Measurements from ENCODE around the gene ACOT7.

The ACOT7 gene

DNA sequence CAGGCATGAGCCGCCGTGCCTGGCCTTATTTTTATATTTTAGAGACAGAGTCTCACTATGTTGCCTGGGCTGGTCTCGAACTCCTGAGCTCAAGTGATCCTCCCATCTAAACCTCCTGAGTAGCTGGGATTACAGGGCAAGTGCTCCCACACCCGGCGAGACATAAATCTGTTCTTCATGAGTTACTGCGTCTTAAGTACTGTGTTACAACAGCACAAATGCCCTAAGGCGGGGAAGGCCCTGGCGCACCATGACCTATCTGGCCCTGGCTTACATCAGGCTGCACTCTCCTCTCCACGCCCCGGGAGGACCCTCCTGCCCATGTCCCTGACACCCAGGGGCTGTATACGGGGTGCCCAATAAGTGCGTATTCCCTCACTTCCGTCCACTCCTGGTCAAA lies 136.9 kb downstream of the ACOT7 start:
- in situ Hi-C loops (cut with HindIII; ENCODE audit: low sequenced_read_pairs), result no loop called here

DNA sequence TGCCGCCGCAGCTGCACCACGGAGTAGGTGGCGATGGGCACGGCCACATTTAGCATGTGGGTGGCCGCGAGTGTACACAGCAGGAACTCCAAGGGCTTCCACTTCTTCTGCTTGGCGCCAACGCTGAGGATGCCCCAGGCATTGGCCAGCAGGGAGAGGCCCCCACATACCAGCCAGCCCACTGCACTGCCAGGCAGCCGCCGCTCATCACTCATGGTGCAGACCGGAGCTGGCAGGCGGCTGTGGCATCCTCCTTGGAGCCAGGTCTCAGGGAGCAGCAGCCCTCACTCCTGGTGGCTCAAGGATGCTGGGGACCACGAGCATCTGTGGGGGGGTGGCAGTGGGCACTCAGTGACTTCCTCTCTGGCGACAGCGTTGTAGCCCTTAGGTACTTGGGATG lies 138.9 kb downstream of the ACOT7 start:
- in situ Hi-C loops (cut with HindIII; ENCODE audit: low sequenced_read_pairs), result no loop called here

DNA sequence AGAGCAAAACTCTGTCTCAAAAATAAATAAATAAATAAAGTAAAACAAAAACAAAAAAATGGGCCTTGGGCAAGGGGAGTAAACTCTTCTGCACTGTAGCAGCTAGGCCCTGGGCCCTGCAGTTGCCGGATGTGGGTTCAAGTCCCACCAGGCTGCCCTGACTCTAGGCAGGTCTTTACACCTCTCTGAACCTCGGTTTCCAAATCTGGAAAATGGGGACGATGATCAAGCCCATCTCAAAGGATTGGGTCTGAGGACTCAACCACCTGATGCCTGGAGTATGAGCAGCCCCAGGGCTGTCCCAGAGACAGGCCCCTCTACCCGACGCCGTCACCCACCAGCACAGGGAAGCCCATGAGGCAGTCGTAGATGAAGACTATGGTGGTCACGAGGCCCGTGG lies 140.2 kb downstream of the ACOT7 start:
- in situ Hi-C loops (cut with HindIII; ENCODE audit: low sequenced_read_pairs), result no loop called here

DNA sequence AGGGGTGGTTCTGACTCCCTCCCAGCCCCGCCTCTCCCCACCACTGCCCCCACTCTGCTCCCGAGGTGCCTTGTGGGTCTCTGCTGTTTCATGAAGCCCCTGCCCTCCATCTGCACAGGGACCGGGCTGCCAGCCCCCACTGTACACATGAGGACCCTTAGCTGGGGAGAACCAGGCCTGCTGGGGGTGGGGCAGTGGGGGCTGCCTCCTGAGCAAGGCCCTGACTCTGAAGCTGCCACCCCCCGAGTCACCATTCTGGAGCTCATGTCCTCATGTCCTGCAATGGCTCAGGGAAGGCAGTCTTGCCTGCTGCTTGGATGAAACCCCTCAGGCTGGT lies 141.2 kb downstream of the ACOT7 start:
- in situ Hi-C loops (cut with HindIII; ENCODE audit: low sequenced_read_pairs), result no loop called here

DNA sequence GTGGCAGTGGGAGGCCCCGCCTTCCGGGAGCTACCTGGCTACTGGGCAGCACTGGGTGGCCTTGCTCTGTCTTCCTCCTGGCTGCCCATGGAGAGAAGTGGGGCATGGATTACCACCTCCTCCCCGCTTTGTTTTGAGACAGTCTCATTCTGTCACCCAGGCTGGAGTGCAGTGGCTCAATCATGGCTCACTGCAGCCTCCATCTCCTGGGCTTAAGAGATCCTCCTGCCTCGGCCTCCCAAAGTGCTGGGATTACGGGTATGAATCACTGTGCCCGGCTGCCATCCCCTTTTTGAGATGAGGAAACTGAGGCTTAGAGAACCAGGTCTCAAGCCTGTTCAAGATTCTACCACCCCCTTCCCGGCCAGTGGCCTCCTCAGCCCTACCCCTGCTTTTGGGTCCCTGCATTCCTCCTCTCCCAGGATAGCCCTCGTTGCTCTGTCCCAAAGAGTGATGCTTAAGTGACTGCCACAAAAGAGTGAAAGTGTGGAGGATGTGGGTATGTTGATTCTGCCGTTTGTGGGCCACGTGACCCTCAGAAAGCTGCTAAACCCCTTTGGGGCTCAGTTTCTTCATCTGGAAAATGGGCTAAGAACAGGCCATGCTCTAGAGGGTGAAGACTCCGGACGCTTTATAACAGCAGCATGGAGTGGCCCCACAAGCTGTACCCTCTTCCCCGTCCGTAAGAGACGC lies 141.7 kb downstream of the ACOT7 start:
- in situ Hi-C loops (cut with HindIII; ENCODE audit: low sequenced_read_pairs), result no loop called here

DNA sequence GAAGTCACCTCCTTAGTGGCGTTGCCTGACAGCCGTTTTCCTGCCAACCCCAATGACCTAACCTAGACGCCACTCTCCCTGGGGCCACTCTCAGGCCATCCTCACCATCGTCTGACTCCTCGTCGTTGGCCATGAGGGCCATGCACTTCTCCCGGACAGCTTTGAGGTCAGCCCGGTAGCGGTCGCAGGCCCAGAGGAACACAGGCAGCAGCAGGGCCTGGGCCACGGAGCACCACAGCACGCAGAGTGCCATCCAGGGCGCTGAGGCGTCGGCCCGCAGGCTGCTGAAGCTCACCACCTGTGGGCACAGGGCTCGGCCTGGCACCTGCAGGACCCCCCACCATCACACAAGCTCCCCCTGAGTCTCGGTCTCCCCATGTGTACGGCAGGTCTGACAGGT lies 142.3 kb downstream of the ACOT7 start:
- in situ Hi-C loops (cut with HindIII; ENCODE audit: low sequenced_read_pairs), result no loop called here

DNA sequence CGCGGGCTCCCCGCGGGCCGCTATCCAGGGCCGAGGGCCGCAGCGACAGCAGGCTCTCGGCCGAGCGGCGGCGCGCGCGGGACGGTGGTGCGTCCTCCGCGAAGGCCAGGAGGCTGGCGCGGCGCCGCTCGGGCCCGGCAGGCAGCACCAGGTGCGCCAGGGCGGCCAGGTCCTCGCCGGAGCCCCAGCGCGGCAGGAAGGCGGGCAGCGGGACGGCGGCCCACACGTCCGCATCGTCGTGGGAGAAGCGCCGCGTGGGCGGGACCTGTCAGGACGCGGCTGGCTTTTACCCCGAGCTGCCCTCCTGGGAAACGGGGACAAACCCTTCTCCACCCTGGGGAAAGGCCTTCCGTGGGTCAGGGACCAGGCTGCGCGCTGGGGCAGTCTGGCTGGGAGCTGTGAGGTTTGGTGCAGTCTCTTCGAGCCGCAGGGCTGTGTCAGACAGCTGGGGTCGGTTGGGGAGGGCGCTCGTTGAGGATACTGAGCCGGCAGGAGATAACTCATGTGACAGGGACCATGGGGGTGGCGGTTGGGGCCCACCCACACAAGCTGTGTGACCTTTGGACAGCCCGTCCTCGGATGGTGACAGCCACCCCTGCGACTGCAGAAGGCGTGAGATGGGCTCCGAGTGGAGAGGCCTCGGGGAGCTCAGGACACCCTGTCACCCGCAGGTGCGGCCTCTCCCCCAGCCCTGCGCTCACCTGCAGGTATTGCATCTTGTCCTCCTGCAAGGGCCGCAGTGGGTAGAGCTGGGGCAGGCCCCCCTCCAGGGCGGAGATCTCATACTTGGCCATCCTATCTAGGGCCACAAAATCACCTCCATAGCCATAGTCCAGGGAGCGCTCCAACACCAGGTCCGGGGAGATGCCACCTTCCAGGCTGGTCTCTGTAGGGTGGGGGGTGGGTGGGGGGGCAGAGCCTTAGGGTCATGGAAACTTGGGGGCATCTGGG lies 143.6 kb downstream of the ACOT7 start:
- in situ Hi-C loops (cut with HindIII; ENCODE audit: low sequenced_read_pairs), result no loop called here

DNA sequence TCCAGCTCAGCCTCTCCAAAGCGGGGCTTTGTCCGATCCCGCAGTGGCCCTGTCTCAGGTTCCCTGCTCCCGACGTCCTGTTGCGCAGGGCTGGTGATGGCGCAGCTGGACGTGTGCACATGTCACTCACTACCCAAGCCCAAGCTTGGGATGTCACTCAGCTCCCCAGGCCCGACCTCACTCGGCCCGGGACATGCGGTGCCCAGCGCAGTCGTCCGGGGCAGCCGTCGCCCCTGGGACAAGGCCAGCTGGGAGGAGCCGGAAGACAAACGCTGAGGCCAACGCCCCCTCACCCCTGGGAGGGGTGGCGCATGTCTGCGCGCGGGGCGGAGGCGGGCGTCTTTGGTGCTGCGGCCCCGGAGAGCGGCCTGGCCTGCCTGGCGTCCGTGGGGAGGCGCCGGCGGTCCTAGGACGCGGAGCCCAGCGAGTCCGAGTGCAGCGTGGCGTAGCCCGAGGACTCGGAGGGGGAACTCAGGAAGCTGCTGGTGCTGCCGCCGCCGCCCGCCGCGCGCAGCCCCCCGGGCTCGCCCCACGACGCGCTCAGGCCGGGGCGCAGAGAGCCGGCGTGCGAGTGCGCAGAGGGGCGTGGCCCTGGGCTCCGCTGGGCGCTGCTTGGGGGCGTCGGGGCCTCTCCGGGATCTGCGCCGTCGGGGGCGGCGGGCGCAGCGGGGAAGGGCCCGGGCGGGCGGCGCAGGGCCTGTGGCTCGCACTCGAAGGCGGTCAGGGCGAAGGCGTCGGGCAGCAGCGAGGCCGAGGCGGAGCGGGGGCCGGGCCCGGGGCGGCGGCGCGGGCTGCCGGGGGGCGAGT lies 144.4 kb downstream of the ACOT7 start:
- in situ Hi-C loops (cut with HindIII; ENCODE audit: low sequenced_read_pairs), result no loop called here

DNA sequence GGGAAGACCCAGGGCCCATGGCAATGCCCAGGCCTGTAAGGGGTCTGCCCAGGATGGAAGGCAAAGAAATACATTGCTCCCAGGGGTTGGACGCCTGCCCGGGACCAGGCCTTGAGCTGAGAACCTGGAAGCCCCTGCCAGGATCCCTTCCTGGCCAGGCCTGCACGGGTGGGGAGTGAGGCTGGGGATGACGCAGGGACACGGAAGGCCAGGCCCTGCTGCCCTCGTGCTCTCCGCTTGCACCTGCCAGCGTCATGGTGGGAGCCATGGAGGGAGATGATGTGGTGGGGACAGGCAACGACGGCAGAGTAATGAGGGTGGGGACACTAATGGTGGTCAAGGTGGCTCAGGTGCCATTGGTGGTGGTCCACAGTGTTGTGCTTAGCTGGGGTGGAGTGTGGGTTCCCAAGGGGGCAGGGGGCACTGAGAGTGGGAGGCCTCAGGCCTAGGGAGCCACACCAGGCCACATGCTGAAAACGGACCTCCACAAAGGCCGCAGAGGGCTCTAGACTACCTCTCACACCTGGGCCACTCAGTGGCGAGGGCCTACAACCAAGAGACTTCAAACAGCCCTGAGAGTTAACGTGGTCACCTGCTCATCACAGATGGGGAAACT lies 145.3 kb downstream of the ACOT7 start:
- in situ Hi-C loops (cut with HindIII; ENCODE audit: low sequenced_read_pairs), result no loop called here

DNA sequence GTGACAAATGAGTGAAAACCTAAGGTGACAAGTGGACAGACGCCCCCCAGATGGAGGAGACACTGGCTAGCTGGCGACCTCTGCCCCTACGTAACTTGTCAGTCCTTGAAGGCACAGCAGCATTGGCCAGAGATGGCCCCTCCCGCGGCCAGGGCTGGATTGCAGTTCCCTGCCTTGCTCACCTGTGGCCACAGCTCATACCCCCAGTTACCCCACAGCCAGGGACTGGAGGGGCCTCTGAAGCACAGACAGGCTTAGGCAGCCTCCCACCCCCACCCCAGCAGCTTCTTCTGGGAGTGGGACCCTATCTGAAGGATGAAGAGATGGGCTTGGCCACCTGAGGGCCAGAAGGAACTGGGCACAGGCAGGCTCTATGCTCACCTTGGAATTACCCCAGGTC lies 145.9 kb downstream of the ACOT7 start:
- in situ Hi-C loops (cut with HindIII; ENCODE audit: low sequenced_read_pairs), result no loop called here

DNA sequence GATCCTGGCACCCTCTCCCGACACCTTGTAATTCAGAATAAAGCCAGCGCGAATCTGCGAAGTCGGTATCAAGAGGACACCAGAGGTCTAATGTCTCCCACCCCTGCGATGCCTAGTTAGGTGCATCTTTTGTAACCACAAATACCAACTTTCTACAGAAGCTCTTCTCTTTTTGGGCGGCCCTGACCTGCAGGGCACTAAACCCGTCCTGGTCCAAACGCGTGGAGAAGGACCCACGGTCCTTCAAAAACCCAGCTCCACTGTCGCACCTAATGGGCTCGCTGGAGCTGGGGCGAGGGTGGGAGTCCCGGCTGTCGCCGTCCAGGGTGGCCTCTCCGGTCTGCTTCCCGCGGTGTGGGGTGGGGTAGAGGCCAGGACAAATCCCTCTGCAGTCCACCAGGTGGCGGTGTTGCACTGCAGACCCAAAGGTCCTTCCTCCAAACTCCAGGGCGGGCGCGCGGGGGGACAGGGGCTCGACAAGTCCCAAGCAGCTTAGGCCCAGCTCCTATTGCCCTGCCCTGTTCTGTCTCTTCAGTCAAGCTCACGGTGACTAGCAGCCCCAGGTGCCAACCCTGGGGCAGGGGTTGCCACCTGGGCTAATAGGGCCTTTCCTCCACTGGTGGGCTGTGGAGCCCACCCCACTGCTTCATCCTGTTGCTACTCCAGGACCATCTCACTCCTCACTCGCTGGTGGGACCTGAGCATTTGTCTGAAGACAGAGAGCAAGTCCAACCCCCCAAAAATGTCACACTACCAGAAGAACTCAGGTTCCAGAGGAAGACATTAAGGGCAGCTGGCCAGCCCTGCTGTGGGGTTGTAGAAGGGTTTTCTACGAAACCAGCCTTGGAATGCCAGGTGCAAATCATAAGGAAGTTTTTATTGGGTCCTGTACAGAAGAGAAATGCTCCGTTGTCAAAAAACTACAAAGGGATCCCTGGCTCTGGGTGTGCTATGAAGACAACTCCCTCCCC lies 146.8 kb downstream of the ACOT7 start:
- in situ Hi-C loops (cut with HindIII; ENCODE audit: low sequenced_read_pairs), result no loop called here

DNA sequence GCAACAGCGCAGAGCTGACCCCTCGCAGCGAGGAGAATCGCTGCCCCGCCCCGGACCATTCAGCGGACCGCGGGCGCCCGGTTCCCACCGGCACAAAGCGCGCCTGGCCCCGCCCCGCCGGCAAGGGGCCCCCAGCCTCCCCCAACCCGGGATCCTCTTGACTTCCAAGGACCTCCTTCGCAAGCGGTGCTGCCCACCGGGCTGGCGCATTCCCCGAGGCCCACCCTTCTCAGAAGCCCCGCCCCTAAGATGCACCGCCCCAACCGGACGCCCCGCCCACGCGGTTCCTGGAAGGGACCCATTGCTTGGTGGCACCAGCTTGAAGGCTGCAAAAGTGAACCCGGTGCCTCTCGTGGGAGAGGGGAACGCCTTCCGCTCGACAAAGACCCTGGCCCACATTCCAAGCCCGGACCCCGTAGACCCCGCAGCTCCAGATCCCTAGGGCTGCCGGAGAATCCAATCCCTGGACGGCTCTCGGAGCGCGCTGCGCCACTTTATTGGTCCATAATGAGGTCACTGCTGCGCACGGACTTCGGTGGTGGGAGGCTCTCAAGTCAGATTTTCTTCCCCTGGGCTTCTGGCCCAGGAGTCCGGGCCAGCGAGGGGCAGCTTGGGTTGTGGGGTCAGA lies 147.6 kb downstream of the ACOT7 start:
- in situ Hi-C loops (cut with HindIII; ENCODE audit: low sequenced_read_pairs), result no loop called here

DNA sequence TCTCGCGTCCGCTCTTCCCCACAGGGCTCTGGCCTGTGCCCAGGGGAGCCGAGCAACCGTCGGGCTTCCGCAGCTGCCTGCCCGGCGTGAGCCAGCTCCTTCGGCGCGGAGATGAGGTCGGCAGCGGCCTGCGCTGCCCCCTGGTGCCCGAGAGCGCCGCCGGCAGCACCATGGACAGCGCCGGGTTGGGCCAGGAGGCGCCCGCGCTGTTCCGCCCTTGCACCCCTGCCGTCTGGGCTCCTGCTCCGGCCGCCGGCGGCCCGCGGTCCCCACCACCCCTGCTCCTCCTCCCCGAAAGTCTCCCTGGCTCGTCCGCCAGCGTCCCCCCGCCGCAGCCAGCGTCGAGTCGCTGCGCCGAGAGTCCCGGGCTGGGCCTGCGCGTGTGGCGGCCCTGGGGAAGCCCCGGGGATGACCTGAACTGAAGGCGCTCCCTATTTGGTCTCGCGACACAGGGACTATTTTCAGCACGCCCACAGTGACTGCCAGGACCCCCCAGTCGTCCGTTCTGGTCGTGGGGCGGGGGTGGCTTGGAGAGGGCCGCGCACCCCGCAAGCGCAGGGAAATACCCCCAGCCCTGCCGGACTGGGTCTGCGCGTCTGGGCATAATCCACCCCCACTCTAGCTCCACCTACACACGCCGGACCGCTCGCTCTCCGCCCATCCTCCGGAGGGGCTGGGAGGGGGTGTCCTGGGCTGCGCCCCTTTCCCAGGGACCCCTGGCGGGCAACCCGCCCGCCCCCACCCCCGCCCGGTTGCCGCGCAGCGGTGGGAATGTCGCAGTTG lies 148.3 kb downstream of the ACOT7 start:
- in situ Hi-C loops (cut with HindIII; ENCODE audit: low sequenced_read_pairs), result no loop called here

DNA sequence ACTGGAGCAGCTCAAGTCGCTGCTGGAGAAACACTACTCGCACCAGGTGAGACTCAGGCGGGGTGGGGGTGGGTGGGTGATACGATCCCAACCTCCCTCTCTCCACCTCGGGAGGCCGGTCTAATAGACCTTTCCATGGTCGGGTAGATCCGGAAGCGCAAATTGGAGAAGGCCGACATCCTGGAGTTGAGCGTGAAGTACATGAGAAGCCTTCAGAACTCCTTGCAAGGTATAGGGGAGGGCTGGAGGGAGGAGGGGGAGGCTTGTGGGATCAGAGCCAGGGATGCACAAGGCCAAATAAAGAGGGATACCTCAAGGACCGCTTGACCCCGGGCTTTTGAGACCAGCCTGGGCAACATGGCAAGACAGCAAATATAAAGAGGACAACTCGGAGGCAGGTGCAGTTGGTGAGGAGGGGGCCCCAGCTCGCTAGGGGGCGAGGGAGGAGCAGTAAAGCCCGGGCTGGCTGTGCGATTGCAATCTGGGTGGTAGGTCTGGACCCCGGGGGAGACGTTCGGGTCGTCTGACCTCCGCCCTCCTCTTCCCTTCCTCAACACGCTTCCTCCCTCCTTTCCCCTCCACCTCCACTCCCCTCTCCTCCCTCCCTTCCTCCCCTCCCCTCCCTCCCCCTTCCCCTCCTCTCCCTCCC lies 149.0 kb downstream of the ACOT7 start:
- in situ Hi-C loops (cut with HindIII; ENCODE audit: low sequenced_read_pairs), result no loop called here

DNA sequence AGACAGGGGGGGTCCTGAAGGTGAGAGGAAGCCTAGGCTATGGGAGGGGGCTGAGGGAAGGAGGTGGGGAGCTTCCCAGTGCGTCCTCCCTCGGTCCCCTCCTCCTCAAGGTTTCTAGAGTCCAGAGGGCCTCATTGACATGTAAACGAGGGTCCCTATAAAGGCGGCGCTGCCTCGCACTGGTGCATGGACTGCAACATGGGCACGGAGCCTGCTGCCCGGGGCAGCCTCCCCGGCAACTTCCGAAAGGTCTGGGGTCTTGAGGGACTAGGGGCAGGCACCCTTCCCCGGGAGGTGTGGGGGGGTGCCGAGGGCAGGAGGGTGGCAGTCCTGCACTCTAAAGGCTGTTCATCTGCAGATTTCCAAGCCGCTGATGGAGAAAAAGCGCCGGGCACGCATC lies 149.6 kb downstream of the ACOT7 start, which contains the start of gene HES3:
Gene HES3, plus strand, starts transcription at position 187 of the 400 bp plus-strand sequence. Its CDS starts 187 bp downstream, at position 374.
- in situ Hi-C loops (cut with HindIII; ENCODE audit: low sequenced_read_pairs), result no loop called here

DNA sequence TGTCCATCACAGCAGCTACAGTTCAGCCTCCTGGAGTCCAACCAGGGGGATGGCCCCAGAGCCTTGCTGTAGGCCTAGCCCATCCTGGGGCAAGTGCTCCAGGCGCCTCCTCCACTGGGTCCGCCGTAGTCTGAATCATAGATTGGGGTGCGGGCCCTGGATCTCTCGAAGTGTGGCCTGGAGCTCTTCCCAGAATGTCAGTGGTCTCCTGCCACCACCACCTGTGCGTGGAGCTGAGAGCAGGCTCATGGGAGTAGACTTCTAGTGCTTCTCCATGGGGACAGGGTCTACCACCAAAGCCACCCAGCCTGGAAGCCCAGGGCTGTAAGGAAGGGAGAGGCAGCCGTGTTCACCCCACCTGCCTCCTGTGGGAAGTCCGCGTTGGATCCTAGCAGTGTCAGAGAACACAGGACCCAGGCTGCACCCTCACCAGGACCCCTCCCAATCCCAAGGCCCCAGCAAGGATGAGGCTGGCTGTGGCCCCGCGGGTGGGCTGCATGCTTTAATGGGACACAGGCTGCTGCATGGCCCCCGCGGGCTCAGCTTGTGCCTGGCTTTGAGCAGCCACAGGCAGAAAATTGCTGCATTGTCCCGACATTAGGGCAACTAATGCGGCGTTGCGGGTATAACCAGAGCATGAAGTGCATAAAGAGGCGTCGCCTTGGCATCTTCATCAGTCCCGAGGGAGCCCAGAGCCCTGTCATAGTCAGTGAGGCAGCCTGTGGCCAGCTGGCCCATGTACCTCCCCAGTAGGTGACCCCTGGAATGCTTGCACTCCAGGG lies 150.3 kb downstream of the ACOT7 start:
- in situ Hi-C loops (cut with HindIII; ENCODE audit: low sequenced_read_pairs), result no loop called here

All from DLD1 (cell line).